NCI-H2196 (cell line): ENCODE data around the gene STEAP3.

Source experiments
- DNase-seq: peaks from one replicate; lab custom pipeline; 2025; ENCODE audit not compliant: unreplicated experiment; lab: John Stamatoyannopoulos, UW

The STEAP3 gene

DNA sequence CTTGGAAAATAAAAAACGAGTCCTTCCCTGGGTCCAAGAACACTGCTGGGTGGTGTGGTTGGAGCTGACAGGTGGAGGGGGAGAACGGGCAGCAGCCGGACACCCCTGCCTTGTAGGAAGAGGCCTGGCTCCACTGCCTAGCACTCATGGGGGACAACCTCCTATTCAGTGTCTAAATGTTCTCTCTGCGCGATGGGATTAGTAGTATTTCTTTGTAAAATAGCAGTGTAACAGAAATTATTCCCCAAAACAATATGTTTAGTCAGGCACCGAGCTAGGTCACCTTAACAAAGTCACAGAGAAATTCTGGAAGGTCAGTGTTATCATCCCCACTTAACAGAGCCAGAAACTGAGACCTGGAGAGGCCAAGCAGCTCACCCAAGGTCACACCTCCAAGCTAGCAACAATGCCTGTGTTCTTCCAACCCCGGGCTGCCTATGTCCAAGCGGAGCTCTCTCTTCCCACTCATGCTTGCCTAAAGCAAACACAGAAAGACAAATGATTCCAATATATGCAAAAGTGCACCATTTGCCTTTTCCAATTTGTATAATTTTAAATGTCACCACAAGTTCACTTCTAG is 68.0 kb downstream of the STEAP3 start:
- DNase-seq: no peak

DNA sequence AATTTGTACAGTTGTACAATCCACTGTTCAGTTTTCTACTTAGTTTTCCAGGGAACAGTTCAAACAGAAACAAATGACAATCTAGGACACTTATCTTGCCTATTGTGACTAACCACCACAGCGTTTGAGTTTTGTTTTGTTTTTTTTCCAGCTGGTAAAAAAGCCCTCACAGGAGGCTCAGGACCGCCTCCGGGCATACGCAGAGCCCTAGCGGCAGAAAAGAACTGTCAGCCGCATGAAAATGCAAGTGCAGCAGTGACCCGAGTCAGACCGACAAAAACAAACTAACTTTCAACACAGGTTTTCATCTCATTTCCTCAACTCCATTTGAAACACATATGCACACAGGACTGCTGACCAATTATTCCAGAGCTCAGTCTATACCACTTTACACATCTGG is 68.6 kb downstream of the STEAP3 start:
- DNase-seq: no peak

- no peak for DNase-seq
These were observed 69.6 kb downstream of the STEAP3 start for GRCh38 chr2:119293254-119293653.

DNA sequence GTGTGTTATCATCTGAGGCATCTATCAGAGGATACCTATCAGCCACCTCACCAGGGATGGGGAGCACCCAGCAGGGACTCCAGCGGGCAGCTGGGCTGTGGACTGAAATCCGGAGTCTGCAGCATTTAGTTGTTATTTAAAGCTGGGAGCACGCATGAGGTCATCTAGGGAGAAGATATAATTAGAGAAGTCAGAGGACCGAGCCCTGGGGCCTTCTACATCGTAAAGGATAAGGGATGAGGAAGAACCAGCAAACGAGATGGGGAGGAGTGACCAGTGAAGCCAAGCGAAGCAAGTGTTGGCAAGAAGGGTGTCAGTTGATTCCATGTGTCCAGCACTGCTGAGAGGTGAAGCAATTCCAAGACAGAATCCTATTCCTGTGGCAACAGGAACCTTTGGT is 70.3 kb downstream of the STEAP3 start:
- no peak for DNase-seq

DNA sequence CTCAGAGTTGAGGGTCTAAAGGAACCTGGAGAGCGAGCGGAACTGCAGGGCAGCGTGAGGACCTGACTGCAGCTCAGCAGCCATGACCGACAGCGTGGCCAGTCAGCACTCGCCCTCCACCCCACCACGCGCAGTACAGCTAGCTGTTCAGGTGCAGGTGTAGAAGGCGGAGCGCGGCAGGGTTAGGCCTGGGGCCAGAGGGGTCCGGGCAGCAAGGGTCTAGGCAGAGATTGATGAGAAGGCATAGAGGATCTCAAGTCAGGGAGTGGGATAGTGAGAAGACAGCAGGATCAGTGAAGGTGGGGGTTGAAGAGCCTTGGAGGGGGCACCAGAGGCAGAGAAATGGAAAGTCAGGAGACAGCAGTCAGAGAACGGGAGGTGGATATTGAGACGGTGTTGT is 71.0 kb downstream of the STEAP3 start:
- no peak for DNase-seq

- no peak for DNase-seq
These were observed 72.2 kb downstream of the STEAP3 start for GRCh38 chr2:119295688-119296375.

DNA sequence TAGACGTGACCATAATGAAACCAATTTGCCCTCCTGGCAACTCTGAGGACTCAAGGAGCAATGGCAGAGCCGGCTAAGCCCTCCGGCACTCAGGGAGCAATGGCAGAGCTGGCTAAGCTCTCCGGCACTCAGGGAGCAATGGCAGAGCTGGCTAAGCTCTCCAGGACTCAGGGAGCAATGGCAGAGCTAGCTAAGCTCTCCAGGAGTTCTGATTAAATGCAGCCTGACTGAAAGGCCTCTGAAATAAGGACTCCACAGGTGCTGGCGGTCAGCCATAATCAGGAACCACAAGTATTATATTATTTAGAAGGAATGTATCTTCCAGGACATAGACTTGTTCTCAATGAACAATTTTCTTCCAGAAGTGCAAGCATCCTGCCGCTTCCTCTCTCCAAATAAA is 77.8 kb downstream of the STEAP3 start:
- DNase-seq: no peak

DNA sequence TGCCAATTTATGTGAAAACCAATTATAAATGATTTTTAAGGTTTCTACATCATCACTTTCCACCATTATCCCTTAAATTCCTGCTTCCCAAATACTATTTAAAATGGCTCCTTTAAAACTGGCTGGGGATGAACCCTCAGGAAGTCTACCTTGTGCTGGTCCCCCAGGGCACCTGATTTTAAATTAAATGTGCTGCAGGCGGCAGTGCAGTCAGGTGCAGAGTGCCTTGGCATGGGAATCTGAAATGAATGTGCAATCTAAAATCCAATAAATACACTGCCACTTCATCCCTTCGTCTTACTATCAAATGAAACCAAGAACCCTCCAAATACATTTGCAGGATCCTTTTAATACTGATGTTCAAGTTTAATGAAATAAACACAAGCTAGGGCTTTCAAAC is 81.2 kb downstream of the STEAP3 start:
- no peak for DNase-seq

DNA sequence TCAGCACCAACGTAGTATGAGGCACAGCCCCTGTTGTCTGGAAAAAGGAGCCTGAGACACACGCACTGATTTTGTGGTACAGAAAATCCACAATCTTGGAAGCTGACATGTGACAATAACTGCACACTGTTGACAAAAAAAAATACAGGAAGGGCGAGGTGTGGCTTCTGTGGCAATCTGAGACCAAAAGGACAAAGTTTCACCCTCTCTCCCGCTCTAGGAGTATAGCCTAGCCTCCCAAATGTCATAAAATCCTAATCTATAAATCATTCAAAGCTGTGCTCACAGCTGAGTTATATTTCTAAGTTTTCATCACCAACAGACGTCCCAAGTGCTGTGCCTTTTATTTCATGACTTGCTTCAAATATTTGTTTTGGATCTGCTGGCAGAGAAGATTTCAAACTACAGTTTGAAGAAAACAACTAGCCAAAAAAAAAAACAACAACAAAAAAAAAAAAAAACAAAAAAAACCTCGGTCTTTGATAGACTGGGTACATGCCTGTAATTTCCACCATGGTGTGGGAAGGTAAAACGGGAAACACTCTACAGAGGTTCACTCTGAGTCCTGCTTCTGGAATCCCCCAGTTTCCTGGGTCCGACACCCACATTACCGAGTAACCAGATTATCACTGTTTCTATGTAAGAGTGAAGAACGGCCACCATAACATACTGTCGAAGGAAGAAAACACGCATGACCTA is 82.0 kb downstream of the STEAP3 start:
- DNase-seq: no peak

- DNase-seq: no peak
These were observed 82.6 kb downstream of the STEAP3 start for GRCh38 chr2:119306196-119306590.

DNA sequence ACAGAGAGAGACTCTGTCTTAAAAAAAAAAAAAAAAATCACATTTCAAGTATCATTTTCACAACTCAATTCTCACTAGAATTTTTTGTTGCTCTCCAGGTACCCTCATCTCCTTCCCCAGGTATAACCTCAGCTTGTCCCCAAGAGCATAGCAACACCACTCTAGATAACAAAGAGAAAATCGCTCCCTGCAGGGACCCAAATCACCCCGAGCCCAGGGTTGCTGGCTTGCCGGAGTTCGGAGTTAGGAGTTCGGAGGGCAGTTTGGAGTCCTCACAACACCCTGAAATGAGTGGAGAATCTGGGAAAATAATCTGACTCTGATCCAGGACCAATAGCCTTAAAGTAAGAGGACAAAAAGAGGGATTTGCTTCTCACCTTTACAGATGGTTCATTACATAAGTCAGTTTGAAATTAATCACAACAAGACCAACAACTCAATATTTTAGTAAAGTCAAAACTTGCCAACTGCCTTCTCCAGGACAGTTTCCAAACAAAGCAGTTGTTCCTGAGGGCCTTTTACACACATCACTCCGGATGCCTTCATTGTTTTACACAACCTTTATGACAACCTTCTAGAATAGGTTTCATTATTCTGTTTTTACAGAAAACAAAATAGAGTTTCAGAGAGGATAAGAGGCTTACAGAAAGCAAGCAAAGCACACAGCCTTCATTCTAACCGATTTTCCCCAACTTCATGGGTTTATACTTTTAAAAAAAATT is 83.9 kb downstream of the STEAP3 start:
- no peak for DNase-seq

GRCh38 chr2:119308793-119309330 is 85.2 kb downstream of the STEAP3 start:
- no peak for DNase-seq

DNA sequence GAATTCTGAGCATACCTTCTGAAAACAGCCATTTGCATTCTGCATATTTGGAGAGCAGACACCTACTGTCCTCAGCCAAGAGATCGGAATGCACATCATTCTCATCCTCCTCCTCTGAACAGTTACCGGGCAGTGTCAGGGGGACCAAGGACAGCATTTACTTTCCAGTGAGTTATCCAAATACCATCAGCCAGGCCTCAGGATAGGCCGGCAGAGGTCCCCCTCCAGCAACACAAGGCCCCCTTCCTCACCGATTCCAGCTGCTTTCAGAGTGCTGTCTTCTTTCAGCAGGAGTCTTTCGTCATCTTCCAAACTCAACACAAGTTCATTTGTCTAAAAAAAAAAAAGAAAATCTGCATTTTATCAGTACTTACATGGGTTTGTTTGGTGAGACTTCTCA is 87.7 kb downstream of the STEAP3 start:
- DNase-seq: no peak

DNA sequence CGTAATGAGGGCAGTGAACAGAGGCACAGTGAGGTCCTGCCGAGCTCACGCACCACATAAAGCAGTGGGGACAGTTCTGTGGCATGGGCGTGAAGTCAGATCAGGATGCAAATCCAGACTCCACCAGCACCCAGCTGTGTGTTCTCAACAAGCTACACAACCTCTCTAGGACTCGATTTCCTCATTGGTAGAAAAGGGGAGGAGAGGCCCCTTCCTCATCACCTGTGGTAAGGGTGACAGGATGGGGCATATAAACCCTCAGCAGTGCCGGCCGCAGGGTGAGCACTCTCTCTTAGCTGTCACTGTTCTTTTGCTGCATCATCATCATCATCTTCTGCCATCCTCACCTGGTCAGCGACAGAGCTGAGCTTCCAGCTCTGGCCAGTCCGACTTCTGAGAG is 88.2 kb downstream of the STEAP3 start:
- DNase-seq: no peak
